Subcutaneous adipose tissue (tissue), 4 donors: ENCODE results near the gene DGUOK. TPM values are rescaled to one million over a fixed set of nuclear protein-coding genes. Genes with fewer than 3 reads are reported as not detected.

Source experiments
- CTCF ChIP-seq: fragments of 450-650 bp; IDR thresholded peaks from one replicate; pipeline ENCODE4 v1.5.1; 2016; ENCODE audit warnings: low read depth, mild to moderate bottlenecking, control low read depth, antibody characterized with exemption, moderate library complexity
- total RNA-seq, 4 donors: library from RNA; depleted of rRNA; stranded (reverse); fragments of >200 nt; gene quantifications; one replicate each; pipeline ENCODE4 v1.1.0, GENCODE V29; 2016

Gene DGUOK
- total RNA-seq, 4 donors from 2014 or later = 34.8 to 54.0 (median 45.8) TPM

GRCh38 chr2:73947412-73948018 is 20.8 kb downstream of the DGUOK start:
- TF ChIP-seq CTCF = no peak

GRCh38 chr2:73949802-73950201 is 23.1 kb downstream of the DGUOK start:
- no peak for TF ChIP-seq CTCF

GRCh38 chr2:73952499-73953446 is 26.1 kb downstream of the DGUOK start:
- TF ChIP-seq CTCF = no peak

- TF ChIP-seq CTCF = no peak
Measured at GRCh38 chr2:73956218-73956865, 29.7 kb downstream of the DGUOK start.

GRCh38 chr2:73961274-73961673 is 34.6 kb downstream of the DGUOK start:
- TF ChIP-seq CTCF = no peak

GRCh38 chr2:73961823-73962615 is 35.3 kb downstream of the DGUOK start:
- TF ChIP-seq CTCF = no peak
